WERI-Rb-1 (cell line): ENCODE data around the gene SRGAP3.

Source experiments
- DNase-seq: peaks from one replicate; pipeline ENCODE4 v3.0.0-alpha.2; 2020
- H3K27ac ChIP-seq: fragments of 250-450 bp; sonication (Bioruptor Pico); 2 replicates; pipeline ENCODE4 v1.5.1; 2020; ENCODE audit warnings: mild to moderate bottlenecking, moderate library complexity
- H3K27me3 ChIP-seq: fragments of 250-450 bp; sonication (Bioruptor Pico); 2 replicates; pipeline ENCODE4 v1.5.1; 2021; ENCODE audit warnings: mild to moderate bottlenecking, low read depth, moderate library complexity; ENCODE audit not compliant: insufficient read depth, severe bottlenecking
- H3K36me3 ChIP-seq: fragments of 250-450 bp; sonication (Bioruptor Pico); 2 replicates; pipeline ENCODE4 v1.5.1; 2020; ENCODE audit warnings: mild to moderate bottlenecking, moderate library complexity
- H3K4me3 ChIP-seq: 2 replicates; pipeline ENCODE4 v1.5.1; 2011; ENCODE audit warnings: low read depth, mild to moderate bottlenecking, control low read depth, low read length
- H3K9me3 ChIP-seq: fragments of 250-450 bp; sonication (Bioruptor Pico); 2 replicates; pipeline ENCODE4 v1.5.1; 2021; ENCODE audit warnings: mild to moderate bottlenecking, moderate library complexity; ENCODE audit not compliant: severe bottlenecking
- CTCF ChIP-seq: IDR thresholded peaks from 2 replicates; pipeline ENCODE4 v1.5.1; 2011; ENCODE audit warnings: low read depth, mild to moderate bottlenecking, control low read depth, inconsistent platforms, low read length

Gene SRGAP3

DNA sequence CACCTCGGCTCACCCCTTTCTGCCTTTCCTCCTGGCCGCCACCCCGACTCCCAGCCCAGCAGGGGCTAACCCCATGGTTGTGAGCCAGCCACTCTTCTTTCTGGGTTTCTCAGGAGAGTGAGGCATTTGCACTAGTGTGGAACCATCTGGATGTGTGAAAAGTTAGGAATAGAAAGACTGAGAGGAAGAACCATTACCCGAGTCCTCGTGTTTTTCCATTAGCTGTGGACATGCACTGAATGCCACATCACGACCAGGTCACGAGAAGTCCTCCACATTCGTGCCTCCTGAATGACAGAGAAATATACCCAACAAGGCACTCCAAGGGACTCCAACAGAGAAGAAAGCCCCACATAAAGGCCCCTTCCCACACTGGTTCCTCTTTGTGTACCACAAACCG is 268.1 kb downstream of the SRGAP3 start:
- no peak for TF ChIP-seq CTCF
- Histone ChIP-seq H3K36me3 (no peaks in the 10 kb centered on the region), H3K9me3 (no peaks in the 10 kb centered on the region), H3K4me3 (no peak overlapping the region), H3K27me3 (no peaks in the 10 kb centered on the region), H3K27ac (no peak overlapping the region)
- DNase-seq = no peak

DNA sequence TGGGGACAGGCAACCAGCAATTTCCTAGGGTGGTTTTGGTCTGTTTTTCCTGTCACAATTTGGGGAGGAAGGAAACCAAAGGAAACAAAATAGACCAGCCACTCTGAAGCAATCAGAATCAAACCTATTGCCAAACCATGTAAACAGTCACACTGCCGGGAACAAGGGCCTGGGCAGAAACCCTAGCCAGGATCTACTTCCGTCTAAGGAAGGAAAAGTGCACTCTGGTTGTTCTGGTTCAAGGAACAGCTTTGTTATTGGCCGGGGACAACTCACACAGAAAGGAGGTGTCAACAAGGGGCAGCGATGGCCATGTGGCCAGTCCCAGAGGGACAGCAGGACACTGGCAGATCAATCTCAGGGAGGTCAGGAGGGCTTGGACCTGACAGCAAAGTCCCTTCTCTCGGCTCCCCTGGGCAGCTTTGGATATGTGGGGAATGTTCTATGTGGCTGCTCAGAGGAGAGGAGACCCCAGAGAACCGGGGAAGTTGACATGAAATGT is 268.6 kb downstream of the SRGAP3 start:
- Histone ChIP-seq H3K9me3 (no peaks in the 10 kb centered on the region), H3K27me3 (no peaks in the 10 kb centered on the region), H3K4me3 (no peak overlapping the region), H3K27ac (no peak overlapping the region), H3K36me3 (no peaks in the 10 kb centered on the region)
- no peak for TF ChIP-seq CTCF
- no peak for DNase-seq

GRCh38 chr3:8979262-8979661 is 270.2 kb downstream of the SRGAP3 start:
- H3K27ac ChIP-seq = no peak overlapping the region
- no peaks in the 10 kb centered on the region for H3K27me3 ChIP-seq
- no peaks in the 10 kb centered on the region for H3K9me3 ChIP-seq
- H3K36me3 ChIP-seq = no peaks in the 10 kb centered on the region
- no peak for DNase-seq
- H3K4me3 ChIP-seq = no peak overlapping the region
- no peak for TF ChIP-seq CTCF

- no peak for TF ChIP-seq CTCF
- no peaks in the 10 kb centered on the region for H3K9me3 ChIP-seq
- H3K36me3 ChIP-seq = no peaks in the 10 kb centered on the region
- H3K27me3 ChIP-seq = no peaks in the 10 kb centered on the region
- no peak overlapping the region for H3K27ac ChIP-seq
- H3K4me3 ChIP-seq = no peak overlapping the region
- DNase-seq = no peak
These were observed 270.9 kb downstream of the SRGAP3 start for GRCh38 chr3:8978551-8978950.

GRCh38 chr3:8976540-8977182 is 272.8 kb downstream of the SRGAP3 start:
- no peak for TF ChIP-seq CTCF
- no peaks in the 10 kb centered on the region for H3K9me3 ChIP-seq
- no peak overlapping the region for H3K4me3 ChIP-seq
- no peaks in the 10 kb centered on the region for H3K36me3 ChIP-seq
- H3K27me3 ChIP-seq = no peaks in the 10 kb centered on the region
- no peak for DNase-seq
- H3K27ac ChIP-seq = no peak overlapping the region
